ENCODE measurements around the gene KNSTRN. TPM values are rescaled to one million over a fixed set of nuclear protein-coding genes. Genes with fewer than 3 reads are reported as not detected.

The KNSTRN gene
- polyA plus RNA-seq, 3 donors from 2014 or later: 2.7 to 5.6 (median 2.8) TPM

DNA sequence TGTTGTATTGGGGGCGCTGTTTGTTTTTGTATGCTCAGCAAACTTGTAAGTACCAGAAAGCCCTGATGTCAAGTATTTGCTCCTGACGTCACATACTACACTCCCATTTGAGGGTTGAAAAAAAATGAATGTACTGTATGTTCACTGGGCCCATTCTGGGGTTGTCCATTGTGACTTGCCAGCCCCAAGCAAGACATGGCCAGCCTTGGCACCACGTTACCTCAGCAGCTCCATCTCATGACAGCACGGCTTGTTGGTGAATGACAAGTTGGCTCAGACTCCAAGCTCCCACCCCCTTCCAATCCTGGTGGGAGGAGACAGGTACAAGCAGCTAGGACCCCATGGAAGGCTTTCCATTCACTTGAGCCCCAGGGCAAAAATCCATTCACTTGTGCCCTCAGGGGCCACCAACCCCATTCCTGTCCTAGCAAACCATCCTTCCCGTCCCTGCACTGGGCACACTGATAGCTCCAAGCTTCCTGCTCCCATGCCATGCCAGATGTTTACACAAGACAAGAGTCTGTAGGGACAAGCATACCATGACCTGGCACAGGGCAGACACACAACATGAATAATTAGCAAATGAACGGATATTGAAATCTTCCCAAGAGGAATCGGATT is 30.1 kb upstream of the KNSTRN start:
- Mint-ChIP-seq H3K4me3 (no peak overlapping the region), H3K9me3 (no peaks in the 10 kb centered on the region), H3K36me3 (no peaks in the 10 kb centered on the region), H3K27me3 (ENCODE audit: low read depth in 3 of 3) (peaks cover 2 to 7% (median 4%) of the 10 kb centered on the region in 3 donors), H3K4me1 (no peaks in the 10 kb centered on the region), H3K27ac (no peak overlapping the region)
- no peak for DNase-seq

DNA sequence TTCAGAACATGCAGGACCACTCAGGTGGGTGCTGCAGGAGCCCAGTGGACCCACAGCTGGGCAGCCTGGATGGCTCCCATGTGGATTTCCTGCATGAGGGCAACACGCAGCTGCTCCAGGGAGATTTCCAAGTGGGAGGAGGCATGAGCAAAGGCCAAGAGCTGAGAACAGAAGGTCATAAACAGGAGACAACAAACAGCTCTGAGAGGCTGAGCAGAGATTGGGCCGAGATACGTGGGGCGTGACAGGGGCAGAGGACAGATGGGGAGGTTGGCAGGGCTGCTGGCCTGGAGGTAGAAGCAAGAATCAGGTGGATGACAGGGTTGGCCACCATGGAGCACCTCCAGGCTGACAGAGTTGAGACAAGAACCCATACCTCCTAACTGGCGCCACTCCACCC is 28.8 kb upstream of the KNSTRN start:
- no peak for DNase-seq
- Mint-ChIP-seq H3K27ac (no peak overlapping the region), H3K4me3 (no peak overlapping the region)

DNA sequence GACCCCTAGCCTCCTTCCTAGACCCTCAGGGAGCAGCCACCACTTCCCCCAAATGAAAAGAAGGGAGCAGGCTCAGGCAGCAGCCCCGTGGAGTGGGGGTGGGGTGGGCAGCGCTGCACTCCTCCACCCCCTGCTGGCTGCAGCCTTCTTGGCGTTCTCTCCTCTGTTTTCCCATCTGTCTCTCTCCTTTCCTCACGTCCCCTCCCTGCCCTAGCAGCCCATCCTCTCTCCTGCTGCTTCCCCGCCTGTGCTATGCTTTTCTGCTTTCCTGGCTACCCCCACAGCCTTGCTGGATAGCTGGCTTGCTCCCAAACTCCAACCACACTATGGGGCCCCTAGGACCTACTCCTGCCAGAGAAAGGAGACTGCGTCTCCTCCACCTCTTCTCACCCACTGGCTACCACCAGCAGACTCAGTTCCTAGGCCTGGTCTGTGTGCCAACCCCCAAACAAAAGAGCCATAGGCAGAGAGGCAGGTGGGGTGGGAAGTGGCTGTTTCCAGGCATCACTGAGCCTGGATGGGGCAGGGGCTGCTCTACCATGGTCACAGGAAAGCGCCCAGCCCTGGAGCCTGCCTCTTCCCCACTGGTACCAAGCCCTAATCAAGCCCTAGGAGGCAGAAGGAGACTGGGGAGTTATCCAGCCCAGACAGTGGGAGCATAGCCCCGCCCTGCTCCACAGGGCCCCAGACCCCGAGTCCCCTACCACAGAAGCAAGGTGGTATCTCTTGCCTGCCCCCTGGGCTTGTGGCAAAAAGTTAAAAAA is 27.9 kb upstream of the KNSTRN start:
- no peaks in the 10 kb centered on the region for H3K36me3 Mint-ChIP-seq
- H3K4me3 Mint-ChIP-seq: no peak overlapping the region
- H3K4me1 Mint-ChIP-seq: peaks cover 10 to 11% of the 10 kb centered on the region in 2 donors
- no peak for DNase-seq
- H3K27ac Mint-ChIP-seq: no peak overlapping the region
- H3K27me3 Mint-ChIP-seq (ENCODE audit: low read depth in 3 of 3): peaks cover 3 to 10% (median 8%) of the 10 kb centered on the region in 3 donors
- H3K9me3 Mint-ChIP-seq: no peaks in the 10 kb centered on the region

More for the DNA sequence above, 28.8 kb upstream of the KNSTRN start:
- H3K4me1 Mint-ChIP-seq: peaks cover 1 to 5% of the 10 kb centered on the region in 2 donors
- H3K9me3 Mint-ChIP-seq: no peaks in the 10 kb centered on the region
- H3K36me3 Mint-ChIP-seq: no peaks in the 10 kb centered on the region
- H3K27me3 Mint-ChIP-seq (ENCODE audit: low read depth in 3 of 3): peaks cover 4 to 8% (median 7%) of the 10 kb centered on the region in 3 donors

DNA sequence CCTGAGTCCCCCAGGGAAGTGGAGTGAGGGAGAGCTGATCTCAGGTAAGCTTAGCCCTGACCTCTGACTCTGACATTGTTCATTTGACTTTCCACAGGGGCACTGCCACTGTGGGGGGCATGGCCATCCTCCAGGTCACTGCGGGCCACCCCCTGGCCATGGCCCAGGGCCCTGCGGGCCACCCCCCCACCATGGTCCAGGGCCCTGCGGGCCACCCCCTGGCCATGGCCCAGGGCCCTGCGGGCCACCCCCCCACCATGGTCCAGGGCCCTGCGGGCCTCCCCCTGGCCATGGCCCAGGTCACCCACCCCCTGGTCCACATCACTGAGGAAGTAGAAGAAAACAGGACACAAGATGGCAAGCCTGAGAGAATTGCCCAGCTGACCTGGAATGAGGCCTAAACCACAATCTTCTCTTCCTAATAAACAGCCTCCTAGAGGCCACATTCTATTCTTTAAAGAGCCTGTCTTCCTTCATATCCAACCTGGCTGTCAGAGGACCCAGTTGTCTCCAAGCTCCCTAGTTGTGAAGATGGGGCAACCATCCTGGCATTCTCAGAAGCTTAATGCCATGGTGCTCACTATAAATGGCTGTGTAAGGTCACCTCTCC is 26.4 kb upstream of the KNSTRN start:
- Mint-ChIP-seq H3K9me3 (no peaks in the 10 kb centered on the region), H3K27me3 (ENCODE audit: low read depth in 3 of 3) (peaks cover 3 to 10% (median 8%) of the 10 kb centered on the region in 3 donors), H3K27ac (no peak overlapping the region), H3K36me3 (no peaks in the 10 kb centered on the region), H3K4me1 (peaks cover 11 to 14% of the 10 kb centered on the region in 2 donors), H3K4me3 (no peak overlapping the region)
- DNase-seq: no peak

DNA sequence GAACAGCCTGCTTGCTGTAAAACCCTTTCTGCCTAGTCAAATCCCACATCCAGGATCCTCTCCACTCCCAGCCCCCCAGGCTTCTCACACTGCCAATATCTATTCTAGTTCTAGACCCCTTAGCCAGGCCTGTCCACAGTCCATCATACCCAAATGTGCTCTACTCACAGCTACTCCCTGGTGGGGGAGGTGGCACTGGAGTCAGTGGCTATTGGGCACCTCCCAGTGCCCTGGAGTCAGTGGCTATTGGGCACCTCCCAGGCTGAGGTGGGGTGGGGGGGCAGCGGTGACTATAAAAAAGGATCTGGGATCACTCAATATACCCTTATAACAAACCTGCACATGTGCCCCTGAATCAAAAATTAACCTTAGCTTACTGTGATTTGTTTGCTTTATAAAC is 25.3 kb upstream of the KNSTRN start:
- Mint-ChIP-seq H3K4me3 (peak overlapping the region; percentile 61 to 89 (median 85)), H3K4me1 (peaks cover 11 to 14% of the 10 kb centered on the region in 2 donors), H3K27me3 (ENCODE audit: low read depth in 3 of 3) (peaks cover 3 to 10% (median 8%) of the 10 kb centered on the region in 3 donors), H3K9me3 (no peaks in the 10 kb centered on the region), H3K27ac (no peak overlapping the region), H3K36me3 (peaks cover 0 to 1% (median 0%) of the 10 kb centered on the region in 3 donors)
- DNase-seq: no peak

DNA sequence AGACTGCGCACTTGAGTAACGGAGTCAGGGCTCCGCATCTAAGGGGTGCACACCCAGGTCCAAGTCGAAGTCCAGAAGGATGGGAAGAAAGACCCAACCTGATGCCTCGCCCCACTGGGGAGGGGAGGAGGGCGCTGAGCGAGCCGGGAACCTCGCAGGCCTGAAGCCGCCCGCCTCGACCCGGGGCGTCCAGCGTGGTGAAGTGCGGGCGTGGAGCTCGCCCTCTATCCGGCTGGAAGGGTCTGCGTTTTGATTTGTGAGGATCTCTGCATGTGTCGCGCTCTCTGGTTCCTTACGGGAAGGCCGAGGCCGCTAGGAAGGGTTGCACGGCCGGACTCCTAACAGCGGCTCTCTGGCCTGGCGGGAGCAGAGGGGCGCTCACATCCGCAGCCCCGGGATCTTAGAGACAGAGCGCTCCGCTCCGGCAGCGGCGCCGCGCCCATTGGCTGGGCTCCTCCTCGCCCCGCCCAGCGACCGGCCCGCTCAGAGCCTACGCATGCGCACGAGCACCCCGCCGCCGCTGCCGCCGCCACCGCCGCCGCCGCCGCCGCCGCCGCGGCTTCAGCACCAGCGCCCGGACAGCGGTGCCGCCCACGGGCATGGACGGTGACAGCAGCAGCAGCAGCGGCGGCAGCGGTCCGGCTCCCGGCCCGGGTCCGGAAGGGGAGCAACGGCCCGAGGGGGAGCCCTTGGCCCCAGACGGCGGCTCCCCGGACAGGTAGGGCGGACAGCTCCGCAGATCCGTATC is 24.6 kb upstream of the KNSTRN start, which contains the start of gene DISP2:
Gene DISP2 (plus strand): TSS at position 497 of the 748 bp plus-strand sequence. CDS start 103 bp downstream, at position 600.
- DNase-seq: peak; percentile 91 to 93 (median 91)

DNA sequence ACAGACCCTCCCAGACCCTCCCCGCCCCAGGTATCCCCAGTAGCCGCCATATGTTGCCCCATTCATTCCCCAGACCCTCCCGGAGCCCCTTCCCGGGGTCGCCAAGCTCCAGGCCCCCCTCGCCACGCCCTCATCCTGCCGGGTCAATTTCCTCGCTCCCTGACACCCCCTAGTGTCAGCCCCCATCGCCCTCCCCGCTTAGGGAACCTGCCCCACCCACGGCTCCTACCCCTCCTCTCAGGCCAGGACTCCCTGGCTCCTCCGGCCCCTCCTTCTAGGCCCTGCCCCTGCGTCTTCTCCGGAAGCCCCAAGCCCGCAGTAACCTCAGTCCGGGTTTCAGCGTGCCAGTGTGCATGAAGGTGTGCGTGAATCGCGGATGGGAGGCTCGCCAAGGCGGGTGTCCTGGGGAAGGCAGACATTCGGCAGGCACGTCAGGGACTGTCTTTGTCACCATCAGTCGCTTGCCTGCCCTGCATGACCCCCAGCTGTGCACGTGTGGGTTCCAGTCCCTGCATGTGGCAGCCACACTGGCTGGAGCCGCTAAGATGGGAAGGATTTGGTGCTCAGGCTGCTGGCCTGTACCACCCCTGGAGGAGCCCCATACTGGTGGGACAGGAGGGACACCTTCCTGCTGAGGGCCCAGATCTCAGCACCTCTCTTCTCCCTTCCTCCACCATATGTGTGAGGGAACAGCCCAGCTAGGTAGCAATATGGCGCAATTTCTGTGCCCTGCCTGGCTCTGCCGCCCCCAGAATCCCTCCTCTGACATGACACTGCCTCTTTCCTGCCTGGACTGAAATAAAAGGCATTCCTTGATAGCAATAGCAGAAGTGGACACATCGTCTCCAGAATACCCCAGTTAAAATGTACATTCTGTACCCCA is 23.8 kb upstream of the KNSTRN start:
- Mint-ChIP-seq H3K4me3 (peak overlapping the region; percentile 73 to 80 (median 78)), H3K4me1 (peaks cover 11 to 20% of the 10 kb centered on the region in 2 donors), H3K27ac (peak overlapping the region in 1 of 6 donors; percentile 37), H3K27me3 (ENCODE audit: low read depth in 3 of 3) (peaks cover 3 to 8% (median 8%) of the 10 kb centered on the region in 3 donors), H3K36me3 (peaks cover 0 to 6% (median 4%) of the 10 kb centered on the region in 3 donors), H3K9me3 (no peaks in the 10 kb centered on the region)
- no peak for DNase-seq

More for the DNA sequence above, 24.6 kb upstream of the KNSTRN start, which contains the start of gene DISP2:
- peak within 1 kb of the TSS; percentile 78 to 89 (median 85) for H3K4me3 Mint-ChIP-seq
- peaks cover 0 to 6% (median 4%) of the 10 kb centered on the region in 3 donors for H3K36me3 Mint-ChIP-seq
- H3K27me3 Mint-ChIP-seq (ENCODE audit: low read depth in 3 of 3): peaks cover 3 to 10% (median 8%) of the 10 kb centered on the region in 3 donors
- H3K9me3 Mint-ChIP-seq: no peaks in the 10 kb centered on the region
- H3K4me1 Mint-ChIP-seq: peaks cover 11 to 20% of the 10 kb centered on the region in 2 donors
- H3K27ac Mint-ChIP-seq: peak within 1 kb of the TSS in 1 of 6 donors; percentile 37

DNA sequence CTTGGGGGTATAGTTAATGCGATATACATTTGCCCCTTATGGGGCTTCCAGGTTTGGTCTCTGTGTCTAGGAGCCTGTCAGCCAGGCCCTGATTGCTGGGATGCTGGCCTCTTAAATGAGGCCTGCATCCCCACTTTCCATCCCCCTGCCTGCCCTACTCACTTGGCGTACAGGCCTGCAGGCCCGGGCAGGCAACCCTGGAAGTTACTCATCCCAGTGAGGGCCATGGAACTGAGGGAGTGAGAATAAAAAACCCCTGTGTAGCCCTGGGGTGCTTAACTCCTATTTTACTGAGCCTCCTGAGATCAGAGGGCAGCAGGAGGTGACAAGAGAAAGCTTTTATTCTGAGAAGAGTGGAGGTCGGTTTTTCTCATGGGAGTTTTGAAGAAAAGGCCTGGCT is 22.5 kb upstream of the KNSTRN start:
- Mint-ChIP-seq H3K9me3 (no peaks in the 10 kb centered on the region), H3K4me1 (peaks cover 11 to 21% of the 10 kb centered on the region in 2 donors), H3K4me3 (peak overlapping the region in 2 of 5 donors; percentile 54 to 78), H3K36me3 (peaks cover 0 to 6% (median 4%) of the 10 kb centered on the region in 3 donors), H3K27ac (no peak overlapping the region), H3K27me3 (ENCODE audit: low read depth in 3 of 3) (peaks cover 3 to 8% (median 4%) of the 10 kb centered on the region in 3 donors)
- no peak for DNase-seq

DNA sequence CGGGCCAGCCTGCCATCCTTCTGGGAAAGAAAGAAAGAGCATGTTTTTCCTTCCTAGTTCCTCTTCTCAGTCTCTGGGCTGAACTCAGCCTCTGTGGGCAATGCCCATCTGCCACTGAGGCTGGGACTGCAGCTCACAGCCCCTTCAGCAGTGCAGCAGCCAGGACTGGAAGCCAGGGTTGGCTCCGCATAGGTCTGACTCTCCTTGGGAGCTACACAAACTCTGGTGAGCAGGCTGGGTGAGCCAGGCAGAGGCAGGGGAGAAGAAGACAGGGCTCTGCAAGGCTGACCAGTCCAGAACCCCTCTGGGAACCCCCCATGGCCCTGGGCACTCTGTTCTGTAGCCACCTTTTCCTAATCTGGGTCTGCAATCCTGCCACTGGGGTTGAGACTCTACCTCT is 20.9 kb upstream of the KNSTRN start:
- peaks cover 0 to 6% (median 4%) of the 10 kb centered on the region in 3 donors for H3K36me3 Mint-ChIP-seq
- no peak overlapping the region for H3K4me3 Mint-ChIP-seq
- H3K27ac Mint-ChIP-seq: no peak overlapping the region
- no peak for DNase-seq
- H3K4me1 Mint-ChIP-seq: peaks cover 27 to 36% of the 10 kb centered on the region in 2 donors
- H3K9me3 Mint-ChIP-seq: no peaks in the 10 kb centered on the region
- H3K27me3 Mint-ChIP-seq (ENCODE audit: low read depth in 3 of 3): peaks cover 3 to 8% (median 3%) of the 10 kb centered on the region in 3 donors

DNA sequence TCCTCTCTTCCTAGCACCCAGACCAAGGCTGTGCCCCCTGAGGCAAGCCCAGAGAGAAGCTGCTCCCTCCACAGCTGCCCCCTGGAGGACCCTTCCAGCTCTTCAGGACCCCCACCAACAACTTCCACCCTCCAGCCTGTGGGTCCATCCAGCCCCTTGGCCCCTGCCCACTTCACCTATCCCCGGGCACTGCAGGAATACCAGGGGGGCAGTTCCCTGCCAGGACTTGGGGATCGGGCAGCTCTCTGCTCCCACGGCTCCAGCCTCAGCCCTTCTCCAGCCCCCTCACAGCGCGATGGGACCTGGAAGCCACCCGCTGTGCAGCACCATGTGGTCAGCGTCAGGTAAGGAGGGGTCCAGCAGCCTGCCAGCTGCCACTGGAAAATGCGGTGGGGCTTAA is 18.9 kb upstream of the KNSTRN start:
- DNase-seq: no peak
- Mint-ChIP-seq H3K27me3 (ENCODE audit: low read depth in 3 of 3) (peaks cover 6 to 7% (median 6%) of the 10 kb centered on the region in 3 donors), H3K4me3 (no peak overlapping the region), H3K9me3 (no peaks in the 10 kb centered on the region), H3K4me1 (peaks cover 35 to 48% of the 10 kb centered on the region in 2 donors), H3K27ac (no peak overlapping the region), H3K36me3 (peaks cover 0 to 6% (median 4%) of the 10 kb centered on the region in 3 donors)

DNA sequence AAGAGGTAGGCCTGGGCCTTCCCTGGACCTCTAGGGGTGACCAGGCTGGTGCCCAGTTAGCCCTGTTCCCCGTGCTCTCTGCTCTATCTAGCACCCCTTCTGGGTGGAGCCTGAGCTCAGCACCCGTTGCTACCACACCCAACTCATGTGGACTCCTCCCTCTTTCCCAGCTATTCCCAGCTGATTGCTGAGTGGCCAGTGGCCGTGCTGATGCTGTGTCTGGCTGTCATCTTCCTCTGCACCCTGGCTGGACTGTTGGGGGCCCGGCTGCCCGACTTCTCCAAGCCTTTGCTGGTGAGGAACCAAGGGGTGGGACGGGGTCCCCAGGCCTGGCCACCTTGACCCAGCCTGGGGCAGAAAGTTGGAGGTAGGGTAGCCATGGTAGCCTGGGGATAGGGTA is 18.3 kb upstream of the KNSTRN start:
- Mint-ChIP-seq H3K27ac (no peak overlapping the region), H3K4me3 (no peak overlapping the region), H3K4me1 (peaks cover 32 to 46% of the 10 kb centered on the region in 2 donors), H3K36me3 (peaks cover 0 to 6% (median 4%) of the 10 kb centered on the region in 3 donors), H3K9me3 (no peaks in the 10 kb centered on the region), H3K27me3 (ENCODE audit: low read depth in 3 of 3) (peaks cover 3 to 6% (median 6%) of the 10 kb centered on the region in 3 donors)
- DNase-seq: no peak

DNA sequence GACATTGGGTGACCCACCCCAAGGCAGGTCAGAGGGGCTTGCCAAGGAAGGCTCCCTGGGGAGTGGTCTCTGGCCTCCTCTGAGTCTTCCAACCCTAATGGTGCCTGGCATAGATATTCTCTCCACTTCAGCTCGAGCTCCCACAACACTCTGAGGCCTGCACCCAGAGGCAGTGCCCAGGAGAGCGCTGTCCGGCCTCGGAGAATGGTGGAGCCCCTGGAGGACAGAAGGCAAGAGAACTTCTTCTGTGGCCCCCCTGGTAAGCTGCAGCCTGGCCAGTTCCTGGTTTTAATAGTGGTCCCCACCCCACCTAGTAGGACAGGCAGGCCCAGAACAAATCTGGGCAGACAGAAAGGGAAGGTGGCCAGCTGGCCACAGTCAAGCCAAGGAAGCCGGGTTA is 17.5 kb upstream of the KNSTRN start:
- peaks cover 3 to 6% (median 6%) of the 10 kb centered on the region in 3 donors for H3K27me3 Mint-ChIP-seq (ENCODE audit: low read depth in 3 of 3)
- peaks cover 32 to 40% of the 10 kb centered on the region in 2 donors for H3K4me1 Mint-ChIP-seq
- no peak overlapping the region for H3K27ac Mint-ChIP-seq
- H3K9me3 Mint-ChIP-seq: no peaks in the 10 kb centered on the region
- H3K4me3 Mint-ChIP-seq: peak overlapping the region in 1 of 5 donors; percentile 41
- H3K36me3 Mint-ChIP-seq: peaks cover 0 to 6% (median 4%) of the 10 kb centered on the region in 3 donors
- no peak for DNase-seq
